Endothelial cell of umbilical vein (primary cell): Measurements from ENCODE around the gene MAMDC2. TPM values are rescaled to one million over a fixed set of nuclear protein-coding genes. Genes with fewer than 3 reads are reported as not detected.

Experiments used
- BruUV-seq: library from RNA; stranded (reverse); fragments of 400-500 nt; replicated peaks from 2 replicates; lab custom pipeline; 2021; lab: Mats Ljungman, UMichigan
- CTCF ChIA-PET: fragments of 300-600, 350-600 bp; sonication (Branson Sonifier 250); formaldehyde crosslinking; loops from one replicate; lab custom pipeline; 2021; ENCODE audit warnings: antibody characterized with exemption, inconsistent platforms; lab: Charles Lee
- POLR2A ChIA-PET: fragments of 300-600, 350-600 bp; sonication (Branson Sonifier 250); formaldehyde crosslinking; loops from one replicate; lab custom pipeline; 2021; ENCODE audit warnings: antibody characterized with exemption, inconsistent platforms; lab: Charles Lee
- DNase-seq: peaks from one replicate; pipeline ENCODE4 v3.0.0-alpha.2; 2011; ENCODE audit warnings: low read depth, low spot score
- FAIRE-seq: peaks from 2 replicates; lab custom pipeline; 2011; peaks lifted over from hg19 to GRCh38; lab: Jason Lieb, UNC
- H2AFZ ChIP-seq: 2 replicates; pipeline ENCODE4 v1.6.0; 2012; ENCODE audit warnings: low read depth, low read length, control low read depth, inconsistent platforms
- H3K27ac ChIP-seq: 2 replicates; pipeline ENCODE4 v1.5.1; 2011; ENCODE audit warnings: low read depth, mild to moderate bottlenecking, control low read depth, low read length, moderate library complexity; ENCODE audit not compliant: insufficient read depth
- H3K27me3 ChIP-seq, 2 experiments: 2 replicates each; pipeline versions ENCODE4 v1.6.0 to v1.6.1; 2011; ENCODE audit warnings: low read length in 2 of 2, mixed read lengths in 1 of 2; ENCODE audit not compliant: control insufficient read depth in 2 of 2, insufficient read depth in 2 of 2
- H3K36me3 ChIP-seq, 2 experiments: 2 replicates in 1 of 2; 3 replicates in 1 of 2; pipeline ENCODE4 v1.5.1; 2011; ENCODE audit warnings: low read length in 2 of 2, mild to moderate bottlenecking in 1 of 2, moderate library complexity in 1 of 2; ENCODE audit not compliant: control insufficient read depth in 2 of 2, insufficient read depth in 2 of 2; ENCODE audit errors: extremely low read depth in 1 of 2
- H3K4me1 ChIP-seq: 3 replicates; pipeline ENCODE4 v1.5.1; 2011; ENCODE audit warnings: mild to moderate bottlenecking, low read length; ENCODE audit not compliant: control insufficient read depth, insufficient read depth; ENCODE audit errors: extremely low read depth
- H3K4me2 ChIP-seq: 2 replicates; pipeline ENCODE4 v1.6.1; 2011; ENCODE audit warnings: low read length, control low read depth, mixed read lengths; ENCODE audit not compliant: insufficient read depth
- H3K4me3 ChIP-seq, 3 experiments: fragments of 200-600 bp in 1 of 3; sonication (generic), shearing (Covaris generic) in 1 of 3; replicated peaks in 1 of 3; 2 replicates each; pipeline ENCODE4 v1.5.1; 2011 to 2016; ENCODE audit warnings: control low read depth in 3 of 3, low read length in 3 of 3, mild to moderate bottlenecking in 2 of 3, inconsistent platforms in 1 of 3, low read depth in 1 of 3, moderate library complexity in 1 of 3; ENCODE audit not compliant: insufficient read depth in 1 of 3
- H3K79me2 ChIP-seq: 2 replicates; pipeline ENCODE4 v1.6.0; 2012; ENCODE audit warnings: low read length, inconsistent platforms; ENCODE audit not compliant: control insufficient read depth, insufficient read depth
- H3K9ac ChIP-seq: replicated peaks from 2 replicates; pipeline ENCODE3; 2011; ENCODE audit warnings: low read length, control low read depth; ENCODE audit not compliant: insufficient read depth; ENCODE audit errors: extremely low read depth
- H3K9me1 ChIP-seq: replicated peaks from 3 replicates; pipeline ENCODE4 v1.6.0; 2011; ENCODE audit warnings: mild to moderate bottlenecking, low read length; ENCODE audit not compliant: control insufficient read depth, insufficient read depth; ENCODE audit errors: extremely low read depth
- H3K9me3 ChIP-seq: replicated peaks from 2 replicates; pipeline ENCODE4 v1.5.1; 2012; ENCODE audit warnings: low read length, inconsistent platforms; ENCODE audit not compliant: control insufficient read depth, insufficient read depth
- H4K20me1 ChIP-seq: replicated peaks from 2 replicates; pipeline ENCODE3; 2011; ENCODE audit warnings: mild to moderate bottlenecking, low read length; ENCODE audit not compliant: control insufficient read depth, insufficient read depth; ENCODE audit errors: extremely low read depth
- CTCF ChIP-seq, 2 donors: IDR thresholded peaks; 1 replicate in 1 of 2; 2 replicates in 1 of 2; pipeline ENCODE4 v1.5.1; 2011; ENCODE audit warnings: low read length in 2 of 2, mild to moderate bottlenecking in 2 of 2, moderate library complexity in 2 of 2, control low read depth in 1 of 2, inconsistent platforms in 1 of 2, low read depth in 1 of 2; ENCODE audit not compliant: insufficient read depth in 1 of 2; ENCODE audit errors: extremely low read depth in 1 of 2
- EZH2 ChIP-seq: IDR thresholded peaks from 2 replicates; pipeline ENCODE4 v1.6.1; 2012; ENCODE audit warnings: borderline replicate concordance, low read depth, mild to moderate bottlenecking, moderate library complexity, low read length, inconsistent platforms; ENCODE audit not compliant: severe bottlenecking
- FOS ChIP-seq: IDR thresholded peaks from 2 replicates; pipeline ENCODE4 v1.6.1; 2011; ENCODE audit warnings: mild to moderate bottlenecking, low read length, moderate library complexity, borderline replicate concordance; ENCODE audit not compliant: insufficient read depth
- GATA2 ChIP-seq: IDR thresholded peaks from 2 replicates; pipeline ENCODE4 v1.7.0; 2011; ENCODE audit warnings: low read depth, mild to moderate bottlenecking, moderate library complexity, mixed read lengths, low read length; ENCODE audit not compliant: insufficient read length, insufficient read depth
- JUN ChIP-seq: IDR thresholded peaks from 2 replicates; pipeline ENCODE4 v1.6.1; 2011; ENCODE audit warnings: borderline replicate concordance, low read depth; ENCODE audit not compliant: insufficient read length, insufficient read depth
- MAX ChIP-seq: IDR thresholded peaks from 2 replicates; pipeline ENCODE4 v1.6.1; 2011; ENCODE audit not compliant: insufficient read depth, insufficient read length
- MYC ChIP-seq: IDR thresholded peaks from one replicate; pipeline ENCODE4 v1.6.1; 2011; ENCODE audit warnings: mild to moderate bottlenecking, low read depth, low read length
- POLR2A ChIP-seq: IDR thresholded peaks from 2 replicates; pipeline ENCODE4 v1.6.1; 2012; ENCODE audit warnings: low read depth, mild to moderate bottlenecking, control low read depth, low read length
- POLR2AphosphoS5 ChIP-seq: IDR thresholded peaks from 2 replicates; pipeline ENCODE4 v1.6.1; 2012; ENCODE audit warnings: low read depth, mild to moderate bottlenecking, control low read depth, low read length, moderate library complexity; ENCODE audit not compliant: insufficient read depth
- dilution Hi-C: fragments of 300-500 bp; cut with MboI; formaldehyde crosslinking; loops from one replicate; pipeline ENCODE4 v1.15.0; 2019; ENCODE audit warnings: low sequenced_read_pairs; ENCODE audit not compliant: extremely low pct_ligation_motif_present
- intact Hi-C: fragments of 100-400 bp; cut with micrococcal nuclease; formaldehyde crosslinking; loops from one replicate; pipeline ENCODE4 v1.10.0; 2022
- polyA plus RNA-seq, 4 experiments: library from polyadenylated mRNA; depleted of rRNA in 3 of 4; stranded (reverse) in 3 of 4; unstranded in 1 of 4; fragments of >200 nt; gene quantifications; 2 replicates each; pipeline versions ENCODE4 v1.2.1 to v1.2.3, GENCODE V29; 2011 to 2012; ENCODE audit warnings: missing spikeins in 1 of 4
- total RNA-seq: library from RNA; stranded (reverse); gene quantifications from 2 replicates; pipeline ENCODE4 v1.2.3, GENCODE V29; 2021

The MAMDC2 gene
- total and polyA plus RNA-seq, 2 donors (not counting 3 experiments of a cell fraction or from before 2014, with no cell fraction given), result 0.60 to 1.1 TPM

- no peaks in the 10 kb centered on the region for H3K9me1 ChIP-seq
- ChIA-PET POLR2A (no interaction called here), CTCF (no interaction called here)
- FAIRE-seq (no peak), DNase-seq (no peak)
- no peaks in the 10 kb centered on the region for H3K79me2 ChIP-seq
- H3K9me3 ChIP-seq, result no peaks in the 10 kb centered on the region
- no peaks in the 10 kb centered on the region for H3K4me1 ChIP-seq
- H3K4me2 ChIP-seq, result no peak overlapping the region
- H4K20me1 ChIP-seq, result no peaks in the 10 kb centered on the region
- BruUV-seq, result no TSS peak
- no peak for TF ChIP-seq MAX
- TF ChIP-seq CTCF (IDR thresholded peaks at IDR 0.05; ENCODE audit: extremely low read depth in 1 of 2, insufficient read depth in 1 of 2, low read depth in 1 of 2, low read length in 2 of 2), result no peak
- no peak for TF ChIP-seq POLR2A
- no peak for TF ChIP-seq GATA2
- TF ChIP-seq POLR2AphosphoS5, result no peak
- no peak for TF ChIP-seq JUN
- TF ChIP-seq MYC, result no peak
- TF ChIP-seq FOS, result no peak
- TF ChIP-seq EZH2, result no peak
- no peak overlapping the region for H2AFZ ChIP-seq
- no peak overlapping the region for H3K9ac ChIP-seq
- H3K4me3 ChIP-seq, result no peak overlapping the region
- dilution Hi-C loops, result no loop called here
- intact Hi-C loops, result no loop called here
- no peaks in the 10 kb centered on the region for H3K36me3 ChIP-seq
- H3K27ac ChIP-seq, result no peak overlapping the region
- H3K27me3 ChIP-seq, result no peaks in the 10 kb centered on the region
Observed at GRCh38 chr9:70035691-70036090, 8.0 kb upstream of the MAMDC2 start.
